ENCODE results near the gene SLIT3. TPM values are rescaled to one million over a fixed set of nuclear protein-coding genes. Genes with fewer than 3 reads are reported as not detected.

SLIT3 gene
- total RNA-seq, 1 experiment from 2014 or later = 0.10 TPM

DNA sequence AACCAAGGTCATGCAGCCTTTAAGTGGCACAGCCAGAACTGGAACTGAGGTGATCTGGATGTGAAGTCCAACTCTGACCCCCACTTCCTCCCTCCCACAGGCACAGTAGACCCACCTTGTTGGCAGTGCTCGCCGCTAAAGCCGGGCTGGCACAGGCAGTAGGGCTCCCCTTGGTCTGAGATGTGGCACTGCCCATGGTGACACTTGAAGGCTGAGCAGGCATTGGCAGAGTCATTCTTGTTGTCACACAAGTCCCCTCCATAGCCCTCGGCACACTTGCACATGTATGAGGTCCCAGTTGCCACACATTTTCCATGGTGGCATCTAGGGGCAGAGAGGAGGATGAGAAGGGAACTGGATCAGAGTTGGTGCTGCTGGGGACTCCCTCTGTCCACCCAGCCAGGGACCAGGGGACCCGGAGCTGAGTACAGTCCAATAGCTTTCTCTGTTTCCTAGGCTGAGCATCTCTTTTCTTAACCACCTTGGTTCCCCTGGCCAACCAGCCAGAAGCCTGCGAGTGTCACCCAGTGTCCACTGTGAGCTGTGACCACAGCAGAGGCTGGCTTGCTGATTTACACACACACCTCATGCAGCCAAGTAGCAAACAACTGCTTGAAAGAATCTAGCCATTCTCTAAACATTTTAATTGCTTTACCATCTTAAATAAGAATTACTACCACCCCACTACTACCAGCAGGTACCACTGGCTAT, 631.1 kb downstream of the SLIT3 start:
- intact Hi-C loops (cut with micrococcal nuclease) = no loop called here
- CTCF ChIA-PET = no interaction called here

GRCh38 chr5:168669156-168669555, 631.8 kb downstream of the SLIT3 start:
- H3K27me3 ChIP-seq (ENCODE audit: insufficient read depth, low read length) = no peaks in the 10 kb centered on the region
- H3K79me2 ChIP-seq (ENCODE audit: insufficient read depth, low read length) = no peaks in the 10 kb centered on the region
- intact Hi-C loops (cut with micrococcal nuclease) = no loop called here
- DNase-seq (ENCODE audit: low read depth, low spot score) (no peak), ATAC-seq (no peak)
- no peak overlapping the region for H3K4me2 ChIP-seq (ENCODE audit: low read length)
- ChIA-PET POLR2A (no interaction called here), CTCF (no interaction called here), RAD21 (ENCODE audit: low non-redundant PET in 1 of 2, low total read pairs in 2 of 2, uncharacterized antibody in 2 of 2, unreplicated experiment in 2 of 2) (no interaction called here)
- no peak overlapping the region for H3K27ac ChIP-seq (ENCODE audit: low read depth, low read length)
- no peaks in the 10 kb centered on the region for H3K9me3 ChIP-seq (ENCODE audit: control insufficient read depth in 1 of 2, insufficient read depth in 1 of 2, low read depth in 1 of 2, low read length in 2 of 2)
- no peaks in the 10 kb centered on the region for H4K20me1 ChIP-seq (ENCODE audit: insufficient read depth)
- no peak overlapping the region for H3K4me3 ChIP-seq (replicated peaks in 1 of 2; ENCODE audit: low read depth in 1 of 2, low read length in 2 of 2)
- H3K9ac ChIP-seq (ENCODE audit: low read length) = no peak overlapping the region
- no peaks in the 10 kb centered on the region for H3K4me1 ChIP-seq (ENCODE audit: control insufficient read depth in 1 of 2, insufficient read depth in 2 of 2, low read length in 2 of 2)
- H2AFZ ChIP-seq (ENCODE audit: low read depth, low read length, poor library complexity, severe bottlenecking) = no peak overlapping the region
- no TSS peak for BruUV-seq (replicated peaks)
- H3K36me3 ChIP-seq (ENCODE audit: control insufficient read depth in 1 of 2, insufficient read depth in 2 of 2, low read length in 2 of 2) = no peaks in the 10 kb centered on the region
- no peak for TF ChIP-seq RAD21 (IDR thresholded peaks at IDR 0.05; ENCODE audit: low read depth)
- TF ChIP-seq ATF3 (IDR thresholded peaks at IDR 0.05) = no peak
- no peaks in the 10 kb centered on the region for H3K9me2 ChIP-seq (ENCODE audit: insufficient read depth)

More for the DNA sequence above, 631.1 kb downstream of the SLIT3 start:
- Histone ChIP-seq H3K27me3 (ENCODE audit: insufficient read depth, low read length) (no peaks in the 10 kb centered on the region), H3K9me3 (ENCODE audit: control insufficient read depth in 1 of 2, insufficient read depth in 1 of 2, low read depth in 1 of 2, low read length in 2 of 2) (no peaks in the 10 kb centered on the region), H3K9ac (ENCODE audit: low read length) (no peak overlapping the region), H4K20me1 (ENCODE audit: insufficient read depth) (no peaks in the 10 kb centered on the region), H3K36me3 (ENCODE audit: control insufficient read depth in 1 of 2, insufficient read depth in 2 of 2, low read length in 2 of 2) (no peaks in the 10 kb centered on the region), H3K4me1 (ENCODE audit: control insufficient read depth in 1 of 2, insufficient read depth in 2 of 2, low read length in 2 of 2) (no peaks in the 10 kb centered on the region), H2AFZ (ENCODE audit: low read depth, low read length, poor library complexity, severe bottlenecking) (no peak overlapping the region), H3K9me2 (ENCODE audit: insufficient read depth) (no peaks in the 10 kb centered on the region), H3K4me3 (replicated peaks in 1 of 2; ENCODE audit: low read depth in 1 of 2, low read length in 2 of 2) (no peak overlapping the region), H3K27ac (ENCODE audit: low read depth, low read length) (no peak overlapping the region), H3K4me2 (ENCODE audit: low read length) (no peak overlapping the region), H3K79me2 (ENCODE audit: insufficient read depth, low read length) (no peaks in the 10 kb centered on the region)
- ChIA-PET POLR2A (no interaction called here), RAD21 (ENCODE audit: low non-redundant PET in 1 of 2, low total read pairs in 2 of 2, uncharacterized antibody in 2 of 2, unreplicated experiment in 2 of 2) (no interaction called here)
- DNase-seq (ENCODE audit: low read depth, low spot score) = no peak
- ATAC-seq = no peak
- TF ChIP-seq RAD21 (IDR thresholded peaks at IDR 0.05; ENCODE audit: low read depth) = no peak
- no peak for TF ChIP-seq CBX3 (IDR thresholded peaks at IDR 0.05; ENCODE audit: low read depth)
- no peak for TF ChIP-seq ZNF274 (IDR thresholded peaks at IDR 0.05; ENCODE audit: low read depth, low read length)
- no peak for TF ChIP-seq POLR2A (IDR thresholded peaks at IDR 0.05; ENCODE audit: borderline replicate concordance, extremely low read depth, insufficient read depth, insufficient read length)
- no peak for TF ChIP-seq SRF (IDR thresholded peaks at IDR 0.05; ENCODE audit: low read depth)
- TF ChIP-seq JUND (IDR thresholded peaks at IDR 0.05) = no peak
- no TSS peak for BruUV-seq (replicated peaks)

Measured in HCT116 (cell line).